Kidney (tissue), 14 donors: Measurements from ENCODE around the gene NALCN. TPM values are rescaled to one million over a fixed set of nuclear protein-coding genes. Genes with fewer than 3 reads are reported as not detected.

Experiments
- DNase-seq, 5 donors: peaks; one replicate each; pipeline ENCODE4 v3.0.0-alpha.2; 2013 to 2020
- FAIRE-seq: peaks from 2 replicates; lab custom pipeline; 2012; peaks lifted over from hg19 to GRCh38; lab: Jason Lieb, UNC
- H3K27ac ChIP-seq, 2 donors: one replicate each; pipeline ENCODE4 v1.7.0; 2013; ENCODE audit warnings: low read depth in 2 of 2, low read length in 2 of 2, inconsistent platforms in 1 of 2
- H3K27me3 ChIP-seq: one replicate; pipeline ENCODE4 v1.7.1; 2013; ENCODE audit warnings: low read length, inconsistent platforms; ENCODE audit not compliant: control insufficient read depth, insufficient read depth
- H3K36me3 ChIP-seq, 3 donors: one replicate each; pipeline versions ENCODE4 v1.7.0 to v1.7.1; 2013; ENCODE audit warnings: low read length in 3 of 3, control low read depth in 1 of 3, inconsistent platforms in 1 of 3; ENCODE audit not compliant: insufficient read depth in 3 of 3, control insufficient read depth in 2 of 3
- H3K4me1 ChIP-seq, 3 donors: one replicate each; pipeline versions ENCODE4 v1.7.0 to v1.7.1; 2013; ENCODE audit warnings: low read length in 3 of 3, inconsistent platforms in 1 of 3, low read depth in 1 of 3; ENCODE audit not compliant: control insufficient read depth in 2 of 3, insufficient read depth in 2 of 3
- H3K4me3 ChIP-seq, 3 donors: one replicate each; pipeline versions ENCODE4 v1.7.0 to v1.8.1; 2013; ENCODE audit warnings: low read length in 3 of 3, control low read depth in 1 of 3, inconsistent platforms in 1 of 3
- H3K9ac ChIP-seq, 3 donors: one replicate each; pipeline versions ENCODE4 v1.7.0 to v1.7.1; 2013; ENCODE audit warnings: low read length in 3 of 3, control low read depth in 1 of 3, inconsistent platforms in 1 of 3
- H3K9me3 ChIP-seq, 3 donors: one replicate each; pipeline versions ENCODE4 v1.7.0 to v1.7.1; 2013; ENCODE audit warnings: low read length in 3 of 3, control low read depth in 1 of 3, inconsistent platforms in 1 of 3; ENCODE audit not compliant: control insufficient read depth in 2 of 3, insufficient read depth in 1 of 3
- CTCF ChIP-seq: IDR thresholded peaks from 3 replicates; pipeline ENCODE4 v1.5.1; 2012; ENCODE audit warnings: mild to moderate bottlenecking, moderate library complexity, borderline replicate concordance; ENCODE audit not compliant: insufficient read depth; ENCODE audit errors: extremely low read depth
- intact Hi-C: fragments of 100-400 bp; cut with DNase I; formaldehyde crosslinking; loops from one replicate; pipeline ENCODE4 v1.11.1; 2022
- polyA plus RNA-seq: library from polyadenylated mRNA; stranded (reverse); fragments of 350-450 nt; fragmentation: Illumina TruSeq; extraction: RNeasy Lipid Tissue Mini Kit (QIAGEN cat#74804); gene quantifications from one replicate; pipeline ENCODE4 v1.2.3, GENCODE V29; 2014; ENCODE audit warnings: low read depth, low replicate concordance; ENCODE audit not compliant: insufficient read depth
- total RNA-seq: library from RNA; stranded (reverse); fragmentation: NEBNext Ultra II Directional; extraction: Animal tissue kit (Norgen Biotek cat#: 25700); gene quantifications from one replicate; pipeline ENCODE4 v1.2.1, GENCODE V29; 2021
- donor health status: control.
- donor health status: control.
- donor health status: control.
- donor health status: control.
- donor health status: control.
- donor health status: DM: yes; HTN: yes; CAD: no.
- donor health status: Normal renal cell carcinoma (clear cell type).

The NALCN gene
- total and polyA plus RNA-seq, 2 donors from 2014 or later: 0.43 to 2.4 TPM

DNA sequence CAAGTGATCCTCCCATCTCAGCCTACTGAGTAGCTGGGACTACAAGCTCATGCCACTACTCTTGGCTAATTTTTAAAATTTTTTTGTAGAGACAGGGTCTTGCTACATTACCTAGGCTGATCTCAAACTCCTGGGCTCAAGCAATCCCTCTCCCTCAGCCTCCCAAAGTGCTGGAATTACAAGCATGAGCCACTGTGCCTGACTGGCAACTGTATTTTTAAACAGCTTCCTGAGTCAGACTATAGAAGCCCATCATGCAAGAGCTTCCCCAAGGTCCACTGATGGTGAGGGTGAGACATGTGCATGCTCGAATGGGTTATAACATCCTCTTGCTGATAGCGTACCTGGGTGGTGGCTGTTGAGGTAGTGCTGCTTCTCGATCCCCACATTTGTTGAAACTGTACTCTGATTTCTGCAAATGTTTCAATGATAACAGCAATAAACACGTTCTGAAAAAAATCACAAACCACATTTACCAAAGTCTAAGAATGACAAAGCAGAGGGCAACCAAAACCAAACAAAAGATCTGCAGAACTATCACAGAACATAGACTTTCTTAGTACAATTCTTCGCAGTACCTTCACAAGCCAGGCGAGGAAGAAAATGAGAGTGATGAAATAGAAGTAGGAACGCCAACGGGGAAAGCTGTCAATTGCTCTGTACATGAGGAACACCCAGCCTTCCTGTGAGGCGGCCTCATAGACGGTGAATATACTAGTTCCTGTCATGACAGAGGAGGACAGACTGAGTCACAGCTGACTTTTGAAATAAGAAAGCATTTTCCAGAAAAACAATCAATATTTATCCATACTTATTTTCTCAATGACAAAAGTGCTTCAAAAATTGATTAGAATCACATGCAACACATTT lies 124.4 kb downstream of the NALCN start:
- Histone ChIP-seq H3K4me3 (no peak overlapping the region), H3K9me3 (no peaks in the 10 kb centered on the region), H3K27ac (no peak overlapping the region), H3K9ac (no peak overlapping the region), H3K4me1 (no peaks in the 10 kb centered on the region), H3K36me3 (no peaks in the 10 kb centered on the region), H3K27me3 (no peaks in the 10 kb centered on the region)
- no peak for TF ChIP-seq CTCF
- no peak for DNase-seq
- FAIRE-seq: no peak
- intact Hi-C loops: no loop called here

GRCh38 chr13:101291206-101291605 lies 125.1 kb downstream of the NALCN start:
- no peak overlapping the region for H3K4me3 ChIP-seq
- H3K27me3 ChIP-seq: no peaks in the 10 kb centered on the region
- DNase-seq (no peak), FAIRE-seq (no peak)
- no peaks in the 10 kb centered on the region for H3K36me3 ChIP-seq
- no peak overlapping the region for H3K27ac ChIP-seq
- no peaks in the 10 kb centered on the region for H3K4me1 ChIP-seq
- intact Hi-C loops: no loop called here
- no peak for TF ChIP-seq CTCF
- H3K9ac ChIP-seq: no peak overlapping the region
- H3K9me3 ChIP-seq: no peaks in the 10 kb centered on the region

DNA sequence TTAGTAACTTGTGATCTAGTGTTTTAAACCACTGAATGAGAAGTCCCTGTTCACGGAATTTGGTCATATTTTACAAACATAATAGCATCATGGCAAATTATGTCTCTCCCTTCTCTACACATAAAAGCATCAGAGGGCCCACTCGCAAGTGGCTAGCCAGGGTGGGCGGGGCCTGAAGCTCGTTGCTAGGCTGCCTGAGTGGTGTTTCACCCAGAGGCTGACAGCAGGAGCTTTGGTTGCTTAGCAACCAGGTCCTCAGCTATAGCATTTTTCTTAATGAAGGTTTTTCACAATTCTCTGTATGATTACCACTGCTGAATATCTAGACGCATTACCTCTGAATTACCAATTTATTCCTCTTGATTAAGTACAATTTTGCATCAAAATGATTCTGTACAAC lies 126.5 kb downstream of the NALCN start:
- no peaks in the 10 kb centered on the region for H3K36me3 ChIP-seq
- H3K27ac ChIP-seq: no peak overlapping the region
- no peak for FAIRE-seq
- peak in 4 of 5 donors; percentile 34 to 74 (median 52) for DNase-seq
- no peak overlapping the region for H3K4me3 ChIP-seq
- no peak overlapping the region for H3K9ac ChIP-seq
- intact Hi-C loops: no loop called here
- H3K9me3 ChIP-seq: no peaks in the 10 kb centered on the region
- no peaks in the 10 kb centered on the region for H3K4me1 ChIP-seq
- H3K27me3 ChIP-seq: no peaks in the 10 kb centered on the region
- TF ChIP-seq CTCF: no peak
